NCI-H187 (cell line): ENCODE results near the gene TCF7.

Source experiments
- DNase-seq, 2 experiments: peaks; one replicate each; lab custom pipeline; 2025; lab: John Stamatoyannopoulos, UW

TCF7 gene

DNA sequence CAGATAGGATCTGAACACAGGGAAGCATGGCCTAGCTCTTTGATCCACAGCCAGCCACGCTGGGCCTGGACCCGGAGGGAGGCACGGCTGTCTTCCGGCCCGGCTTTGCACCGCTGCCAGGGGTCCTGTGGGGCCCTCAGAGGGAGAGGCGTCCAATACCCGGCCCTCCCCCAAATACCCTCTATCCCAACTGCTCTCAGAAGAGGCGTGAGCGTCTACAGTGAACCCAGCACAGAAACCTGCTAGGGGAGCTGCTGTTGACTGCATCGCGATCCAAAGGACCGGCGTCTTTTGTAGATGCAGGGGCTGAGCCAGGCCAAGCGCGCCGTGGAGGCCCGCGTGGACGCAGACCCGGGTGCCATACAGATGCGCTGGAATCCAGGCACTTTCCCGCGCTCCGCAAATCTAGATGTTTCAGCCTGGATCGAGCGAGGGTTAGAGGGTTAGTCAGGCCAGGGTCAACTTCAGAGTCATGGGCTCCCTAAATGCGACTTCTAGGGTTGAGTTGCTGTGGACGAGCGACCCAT lies 1.1 kb upstream of the TCF7 start:
- no peak for DNase-seq

GRCh38 chr5:134114886-134115805 lies 665 bp downstream of the TCF7 start:
- no peak for DNase-seq

GRCh38 chr5:134115806-134116175 lies 1.3 kb downstream of the TCF7 start:
- no peak for DNase-seq

DNA sequence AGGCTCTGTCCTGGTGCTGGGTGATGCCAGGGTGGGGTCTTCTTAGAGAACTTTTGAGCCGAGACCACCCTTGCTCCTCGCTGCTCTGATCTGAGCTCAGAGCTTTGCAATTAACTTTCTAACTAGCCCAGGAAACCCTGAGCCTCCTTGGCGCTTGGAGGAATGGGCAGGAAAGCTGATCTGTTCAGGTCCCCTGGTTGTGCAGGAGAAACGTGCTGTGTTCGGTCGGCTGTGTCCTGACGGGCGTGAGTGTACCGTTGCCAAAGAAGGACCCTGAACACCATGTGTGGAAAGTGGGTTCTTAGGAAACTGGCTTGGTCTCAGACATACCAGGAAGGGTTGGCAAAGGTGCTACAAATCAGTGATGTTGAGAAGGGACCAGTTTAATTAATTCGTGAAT lies 1.8 kb downstream of the TCF7 start:
- DNase-seq = no peak

- no peak for DNase-seq
Measured at GRCh38 chr5:134116789-134117761, 2.6 kb downstream of the TCF7 start.

DNA sequence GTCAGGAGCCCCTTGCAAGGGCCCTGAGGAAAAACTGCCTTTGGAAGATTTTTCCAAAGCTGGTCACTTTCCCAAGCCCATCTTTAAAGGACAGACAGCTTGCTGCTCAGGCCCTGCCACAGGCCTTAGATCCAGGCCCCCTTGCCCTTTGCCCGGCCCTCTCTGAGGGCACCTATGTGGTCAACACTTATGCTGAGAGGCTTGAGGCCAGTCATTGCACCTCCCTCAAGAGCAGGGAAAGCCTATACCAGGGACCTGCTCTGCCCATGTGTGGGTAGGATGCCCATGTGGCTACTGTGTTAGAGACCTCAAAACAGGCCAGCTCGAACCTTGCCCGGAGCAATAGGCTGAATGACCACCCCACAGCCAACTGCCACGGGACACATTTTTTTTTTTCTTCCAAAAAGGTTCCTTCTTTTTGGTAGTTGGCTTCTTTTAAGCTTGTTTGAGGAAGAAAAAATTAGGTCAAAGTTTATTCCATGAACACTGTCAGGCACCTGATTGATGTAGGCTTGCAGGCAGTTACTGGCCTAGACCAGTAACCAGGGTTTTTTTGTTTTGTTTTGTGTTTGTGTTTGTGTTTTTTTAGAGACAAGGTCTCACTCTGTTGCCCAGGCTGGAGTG lies 3.8 kb downstream of the TCF7 start:
- no peak for DNase-seq

DNA sequence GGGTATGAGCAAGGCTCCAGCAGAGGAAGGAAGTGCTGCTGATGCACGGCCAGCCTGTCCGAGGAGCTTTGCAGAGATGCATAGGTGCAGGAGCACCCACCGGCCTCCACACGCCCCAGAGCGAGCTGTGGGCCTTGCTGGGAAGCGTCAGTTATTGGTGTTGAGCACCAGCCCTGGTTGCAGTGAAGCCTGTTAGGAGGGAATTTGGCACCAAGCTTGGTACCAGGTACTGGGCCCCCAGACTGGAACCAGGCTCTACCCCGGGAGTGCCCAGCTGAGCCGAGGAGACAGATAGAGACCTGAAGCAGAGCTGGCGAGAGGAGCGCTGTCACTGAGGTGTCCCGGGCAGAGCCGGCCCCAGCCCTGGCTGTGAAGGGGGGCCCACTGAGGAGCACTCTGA lies 5.2 kb downstream of the TCF7 start:
- no peak for DNase-seq

DNA sequence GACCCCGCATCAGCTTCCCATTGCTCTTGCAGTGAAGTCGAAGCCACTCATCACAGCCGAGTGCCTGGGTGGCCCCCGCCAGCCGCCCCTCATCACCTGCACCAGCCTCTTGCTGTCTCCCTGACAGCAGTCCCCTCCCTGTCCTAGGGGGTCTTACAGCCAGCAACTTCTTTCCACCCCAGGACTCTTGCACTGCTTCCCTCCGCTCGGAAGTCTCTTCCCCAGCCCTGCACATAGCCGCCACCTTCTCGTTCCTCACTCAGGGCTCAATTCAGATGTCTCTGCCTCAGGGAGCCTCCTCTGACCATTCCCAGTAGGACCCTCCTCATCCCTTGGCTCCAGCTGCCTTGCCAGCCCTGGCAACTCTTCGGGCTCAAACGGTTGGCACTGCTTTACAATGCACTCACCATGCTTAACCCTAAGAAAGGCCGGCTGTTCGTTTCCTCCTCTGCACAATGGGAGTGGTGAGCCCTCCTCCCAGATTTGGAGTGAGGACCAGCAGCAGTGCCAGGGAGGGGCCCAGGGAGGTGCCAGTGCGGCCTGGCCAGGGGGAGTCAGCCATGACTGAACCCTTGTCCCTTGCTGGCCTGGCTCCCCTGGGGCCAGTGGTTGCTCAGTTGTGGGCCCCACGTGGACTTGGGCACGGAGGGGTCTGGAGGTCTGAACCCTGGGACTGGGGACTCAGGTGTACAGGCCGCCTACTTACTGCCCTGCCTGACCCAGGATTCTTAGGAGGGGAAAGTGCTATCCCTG lies 6.1 kb downstream of the TCF7 start:
- no peak for DNase-seq

- DNase-seq = no peak
Measured at GRCh38 chr5:134122530-134122929, 8.0 kb downstream of the TCF7 start.

DNA sequence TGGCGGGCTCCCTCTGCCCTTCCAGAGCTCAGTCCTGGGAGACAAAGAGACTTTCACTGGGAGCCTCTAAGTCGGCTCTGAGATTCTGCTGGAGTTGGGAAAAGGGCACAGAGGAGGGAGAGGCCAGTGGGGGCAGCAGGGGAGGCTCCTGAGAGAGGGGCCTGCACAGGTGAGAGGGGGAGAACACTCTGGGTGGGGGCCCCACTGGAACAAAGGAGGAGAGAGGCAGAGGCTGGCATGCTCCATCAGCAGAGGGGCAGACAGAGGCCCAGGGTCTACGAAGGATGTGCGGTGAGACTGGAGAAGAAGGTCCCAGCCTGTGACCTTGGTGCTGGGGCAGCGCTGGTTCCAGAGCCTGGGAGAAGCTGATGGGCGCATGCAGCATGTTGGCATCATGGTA lies 8.9 kb downstream of the TCF7 start:
- no peak for DNase-seq

GRCh38 chr5:134124289-134125038 lies 10.0 kb downstream of the TCF7 start:
- no peak for DNase-seq

DNA sequence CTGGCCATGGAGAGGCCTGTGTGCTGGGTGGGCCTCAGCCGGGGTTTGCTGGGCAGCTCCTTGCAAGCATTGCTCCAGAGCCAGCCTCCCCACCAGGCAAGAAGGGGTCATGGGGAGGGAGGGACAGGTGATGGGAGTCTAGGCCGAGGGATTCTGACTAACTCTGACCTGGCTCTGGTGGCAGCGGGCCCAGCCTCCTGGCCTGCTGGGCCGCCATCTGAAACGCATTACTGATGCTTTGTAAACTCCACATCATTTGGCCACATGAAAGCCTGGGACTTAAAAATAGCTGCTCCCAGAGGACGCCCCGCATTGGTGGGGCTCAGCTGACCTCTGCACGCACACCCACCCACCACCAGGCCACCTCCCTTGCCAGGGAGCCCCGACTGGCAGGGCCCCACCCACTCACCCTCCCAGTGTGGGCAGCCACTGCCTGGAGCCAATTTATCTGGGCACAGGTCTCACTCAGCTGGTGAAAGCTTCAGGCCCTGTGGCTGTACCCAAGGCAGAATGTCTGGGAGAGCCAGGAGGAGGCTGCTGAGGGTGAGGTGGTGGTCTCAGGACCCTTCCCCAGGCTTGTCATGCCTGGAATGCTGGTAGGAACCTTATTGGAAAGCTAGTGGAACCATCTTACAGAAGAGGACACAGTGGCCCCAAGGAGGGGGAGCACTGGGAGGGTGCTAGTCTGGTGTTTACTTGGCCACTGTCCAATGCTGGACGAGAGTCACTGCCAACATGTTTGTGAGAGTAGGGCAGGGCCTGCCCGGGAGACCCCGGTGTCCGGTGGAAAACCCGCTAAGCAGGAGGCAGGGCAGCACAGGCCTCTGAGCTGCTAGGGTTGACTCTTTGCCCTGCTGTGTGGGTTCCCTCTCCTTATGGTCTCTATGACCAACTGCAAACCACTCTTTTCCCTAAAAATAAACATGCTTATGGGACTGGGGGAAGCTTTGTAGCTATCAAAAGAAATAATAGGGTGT lies 10.8 kb downstream of the TCF7 start:
- no peak for DNase-seq

DNA sequence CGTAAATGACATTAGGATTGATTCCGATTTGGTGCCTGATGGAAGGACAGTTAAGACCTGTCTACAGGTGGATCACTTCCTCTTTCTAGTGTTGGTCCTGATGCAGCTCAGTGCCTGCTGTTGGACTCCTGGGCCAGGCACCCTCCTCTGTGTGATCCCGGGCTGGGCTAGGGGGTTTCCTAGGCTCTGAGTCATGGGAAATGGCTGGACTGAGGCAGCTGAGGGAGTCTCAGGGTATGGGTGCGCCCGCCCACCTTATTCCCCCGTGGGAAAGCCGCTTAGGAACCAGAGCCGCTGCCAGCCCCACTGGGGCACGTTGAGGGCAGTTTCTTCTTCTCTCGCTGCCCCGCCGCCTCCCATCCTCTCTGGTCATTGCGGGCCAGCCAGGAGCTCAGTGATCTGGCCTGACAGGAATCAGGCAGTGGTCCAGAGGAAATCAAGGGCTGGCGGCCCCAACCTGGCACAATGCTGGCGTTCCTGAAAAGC lies 12.9 kb downstream of the TCF7 start:
- DNase-seq = no peak

DNA sequence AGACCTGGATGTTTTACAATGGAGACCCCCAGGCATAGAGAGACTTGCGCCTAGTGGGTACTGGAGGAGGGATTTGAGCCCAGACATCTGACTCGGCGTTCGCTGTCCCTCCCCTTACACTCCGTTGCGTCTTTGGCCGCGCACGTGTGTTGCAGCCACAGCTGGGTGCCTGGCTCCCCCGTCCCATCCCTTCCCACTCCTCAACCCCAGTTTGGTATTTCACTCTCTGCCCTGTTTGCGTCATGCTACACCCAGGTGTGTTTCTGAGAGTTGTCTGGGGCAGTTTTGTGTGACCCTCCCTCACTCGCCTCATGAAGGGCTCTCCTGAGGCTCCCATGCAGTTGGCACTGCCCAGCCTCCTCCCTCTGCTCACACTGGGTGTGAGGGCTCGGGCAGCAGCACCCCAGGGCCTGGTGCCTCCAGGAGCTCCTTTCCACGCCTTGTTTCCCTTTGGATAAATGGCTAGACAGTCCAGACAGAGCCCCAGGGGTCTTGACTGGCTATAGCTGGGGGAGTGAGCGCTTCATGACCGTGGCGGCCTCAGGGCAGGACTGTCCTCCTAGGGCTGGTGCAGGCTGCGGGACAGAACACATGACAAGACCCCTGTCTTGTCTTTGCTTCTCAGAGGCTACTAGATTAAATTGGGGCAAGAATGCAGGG lies 13.6 kb downstream of the TCF7 start:
- DNase-seq = no peak

- no peak for DNase-seq
Measured at GRCh38 chr5:134128648-134128995, 14.1 kb downstream of the TCF7 start.

- no peak for DNase-seq
Measured at GRCh38 chr5:134129411-134130238, 15.1 kb downstream of the TCF7 start.

DNA sequence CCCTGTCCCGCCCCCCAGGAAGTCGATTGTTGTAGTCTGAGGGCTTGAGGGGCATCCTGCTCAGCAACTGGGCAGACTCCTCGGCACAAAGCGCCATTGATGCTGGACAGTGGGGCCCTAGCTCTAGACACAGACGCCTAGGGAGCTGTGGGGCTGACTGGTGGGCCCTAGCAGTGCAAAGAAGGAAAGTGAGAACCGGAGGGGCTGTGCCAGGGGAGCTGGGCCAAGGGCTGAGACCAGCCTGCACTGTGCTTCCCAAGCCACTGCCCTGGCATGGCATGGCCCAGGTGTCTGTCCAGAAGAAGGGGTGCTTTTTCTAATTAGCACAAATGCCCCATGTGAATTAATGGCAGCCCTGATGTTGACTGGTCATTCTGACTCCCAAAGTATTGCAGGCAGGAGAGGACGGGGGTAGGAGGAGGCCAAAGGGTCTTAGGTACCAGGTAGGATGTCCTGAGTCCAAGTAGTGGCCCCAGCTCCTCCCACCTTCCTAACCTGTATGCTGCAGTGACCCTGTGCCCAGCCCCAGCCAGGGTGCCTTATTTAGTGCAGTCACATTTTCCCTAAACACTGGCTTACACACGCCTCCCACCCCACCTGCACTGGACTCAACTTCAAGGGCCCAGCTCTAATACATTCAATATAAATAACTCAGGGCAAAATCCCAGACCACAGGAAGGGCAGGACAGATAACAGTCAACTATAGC lies 15.9 kb downstream of the TCF7 start:
- no peak for DNase-seq
